Mesodermal cell (in vitro differentiated cells): Measurements from ENCODE around the gene TMTC4.

Experiments
- H3K27ac ChIP-seq: 2 replicates; pipeline ENCODE4 v1.7.0; 2013; ENCODE audit warnings: mild to moderate bottlenecking, low read depth, low read length, moderate library complexity; ENCODE audit not compliant: severe bottlenecking
- H3K36me3 ChIP-seq: 2 replicates; pipeline ENCODE4 v1.7.1; 2013; ENCODE audit warnings: mild to moderate bottlenecking, low read length, moderate library complexity; ENCODE audit not compliant: control insufficient read depth, insufficient read depth
- H3K4me1 ChIP-seq: one replicate; pipeline ENCODE4 v1.7.1; 2013; ENCODE audit warnings: mild to moderate bottlenecking, low read length; ENCODE audit not compliant: insufficient read depth, control insufficient read depth, poor library complexity, severe bottlenecking
- H3K4me3 ChIP-seq: 2 replicates; pipeline ENCODE4 v1.7.0; 2013; ENCODE audit warnings: low read length, control low read depth, mild to moderate bottlenecking; ENCODE audit not compliant: insufficient read depth, poor library complexity, severe bottlenecking; ENCODE audit errors: extremely low read depth
- H3K9me3 ChIP-seq: 2 replicates; pipeline ENCODE4 v1.7.1; 2013; ENCODE audit warnings: mild to moderate bottlenecking, low read length, moderate library complexity; ENCODE audit not compliant: control insufficient read depth
- WGBS, 2 experiments: methylation state at CpG; one replicate each; pipeline ENCODE4 v1.1.5; 2013; ENCODE audit warnings: missing lambda C conversion rate in 2 of 2; ENCODE audit not compliant: insufficient coverage in 2 of 2; 5-methylcytosine and 5-hydroxymethylcytosine counted together

TMTC4 gene

GRCh38 chr13:100604918-100605710 is 69.5 kb downstream of the TMTC4 start:
- no peaks in the 10 kb centered on the region for H3K9me3 ChIP-seq
- H3K4me3 ChIP-seq, result no peak overlapping the region
- peaks cover 6% of the 10 kb centered on the region for H3K4me1 ChIP-seq
- no peak overlapping the region for H3K27ac ChIP-seq
- WGBS, 2 experiments, result 92% methylated on average over 3 of the region's 5 CpGs
- peaks cover 8% of the 10 kb centered on the region for H3K36me3 ChIP-seq

- WGBS, 2 experiments, result 73 to 87% methylated on average over 3 to 4 of the region's 8 CpGs
- Histone ChIP-seq H3K4me1 (no peaks in the 10 kb centered on the region), H3K4me3 (no peak overlapping the region), H3K9me3 (no peaks in the 10 kb centered on the region), H3K36me3 (peaks cover 8% of the 10 kb centered on the region), H3K27ac (no peak overlapping the region)
Observed at GRCh38 chr13:100602493-100603111, 72.0 kb downstream of the TMTC4 start.

- no peak overlapping the region for H3K27ac ChIP-seq
- H3K4me3 ChIP-seq, result no peak overlapping the region
- H3K9me3 ChIP-seq, result no peaks in the 10 kb centered on the region
- WGBS, 2 experiments, result 89 to 93% methylated on average over 4 to 7 of the region's 7 CpGs
- no peaks in the 10 kb centered on the region for H3K4me1 ChIP-seq
- H3K36me3 ChIP-seq, result peaks cover 5% of the 10 kb centered on the region
Observed at GRCh38 chr13:100601716-100602115, 72.9 kb downstream of the TMTC4 start.

- no peak overlapping the region for H3K27ac ChIP-seq
- no peaks in the 10 kb centered on the region for H3K36me3 ChIP-seq
- 75 to 78% methylated on average over 5 of the region's 6 CpGs for WGBS, 2 experiments
- no peaks in the 10 kb centered on the region for H3K9me3 ChIP-seq
- no peak overlapping the region for H3K4me3 ChIP-seq
- no peaks in the 10 kb centered on the region for H3K4me1 ChIP-seq
Observed at GRCh38 chr13:100600915-100601314, 73.7 kb downstream of the TMTC4 start.

- H3K36me3 ChIP-seq, result no peaks in the 10 kb centered on the region
- WGBS, 2 experiments, result 93 to 100% methylated on average over 2 to 6 of the region's 6 CpGs
- no peaks in the 10 kb centered on the region for H3K4me1 ChIP-seq
- no peak overlapping the region for H3K4me3 ChIP-seq
- no peaks in the 10 kb centered on the region for H3K9me3 ChIP-seq
- H3K27ac ChIP-seq, result no peak overlapping the region
Observed at GRCh38 chr13:100600461-100600860, 74.1 kb downstream of the TMTC4 start.

- Histone ChIP-seq H3K4me3 (no peak overlapping the region), H3K27ac (no peak overlapping the region), H3K4me1 (no peaks in the 10 kb centered on the region), H3K9me3 (no peaks in the 10 kb centered on the region), H3K36me3 (no peaks in the 10 kb centered on the region)
- WGBS, 2 experiments, result 91 to 93% methylated on average over 4 of the region's 4 CpGs
Observed at GRCh38 chr13:100597253-100597652, 77.3 kb downstream of the TMTC4 start.

GRCh38 chr13:100596516-100596915 is 78.1 kb downstream of the TMTC4 start:
- no peaks in the 10 kb centered on the region for H3K36me3 ChIP-seq
- no peak overlapping the region for H3K4me3 ChIP-seq
- no peaks in the 10 kb centered on the region for H3K9me3 ChIP-seq
- H3K27ac ChIP-seq, result no peak overlapping the region
- H3K4me1 ChIP-seq, result no peaks in the 10 kb centered on the region
- 84% methylated on average over 2 of the region's 2 CpGs; no CpG with 5 or more reads in 1 of the 2 experiments for WGBS, 2 experiments

- H3K4me1 ChIP-seq, result no peaks in the 10 kb centered on the region
- no peak overlapping the region for H3K4me3 ChIP-seq
- H3K9me3 ChIP-seq, result no peaks in the 10 kb centered on the region
- H3K27ac ChIP-seq, result no peak overlapping the region
- WGBS, 2 experiments, result 46 to 51% methylated on average over 4 of the region's 4 CpGs
- no peaks in the 10 kb centered on the region for H3K36me3 ChIP-seq
Observed at GRCh38 chr13:100594731-100595130, 79.9 kb downstream of the TMTC4 start.

GRCh38 chr13:100594255-100594654 is 80.3 kb downstream of the TMTC4 start:
- Histone ChIP-seq H3K4me1 (no peaks in the 10 kb centered on the region), H3K4me3 (no peak overlapping the region), H3K27ac (no peak overlapping the region), H3K36me3 (no peaks in the 10 kb centered on the region), H3K9me3 (no peaks in the 10 kb centered on the region)
- WGBS, 2 experiments, result 88 to 92% methylated on average over 6 to 7 of the region's 9 CpGs

GRCh38 chr13:100589178-100589725 is 85.3 kb downstream of the TMTC4 start:
- no peaks in the 10 kb centered on the region for H3K4me1 ChIP-seq
- no peaks in the 10 kb centered on the region for H3K9me3 ChIP-seq
- H3K36me3 ChIP-seq, result no peaks in the 10 kb centered on the region
- 100% methylated on average over 1 of the region's 6 CpGs; no CpG with 5 or more reads in 1 of the 2 experiments for WGBS, 2 experiments
- H3K4me3 ChIP-seq, result no peak overlapping the region
- no peak overlapping the region for H3K27ac ChIP-seq
